Activated T-helper 1 cell treated with anti-CD3 and anti-CD28 coated beads, Interleukin-2, amount 50 U/mL, for 16 hours (primary cell): ENCODE measurements around the gene ELANE.

Source experiments
- DNase-seq, 2 donors: peaks; one replicate each; pipeline ENCODE4 v3.0.0-alpha.2; 2020; ENCODE audit warnings: low read depth in 1 of 2, low spot score in 1 of 2

ELANE gene

GRCh38 chr19:852136-853013, at the start of gene ELANE:
ELANE (plus strand) TSS chr19:852303; CDS start chr19:852329, 26 bp downstream.
- no peak for DNase-seq

- no peak for DNase-seq
Observed at GRCh38 chr19:802498-803098, 49.5 kb upstream of the ELANE start.

- DNase-seq: no peak
Observed at GRCh38 chr19:803099-803561, 49.0 kb upstream of the ELANE start.

- no peak for DNase-seq
Observed at GRCh38 chr19:803686-804418, 48.3 kb upstream of the ELANE start.

DNA sequence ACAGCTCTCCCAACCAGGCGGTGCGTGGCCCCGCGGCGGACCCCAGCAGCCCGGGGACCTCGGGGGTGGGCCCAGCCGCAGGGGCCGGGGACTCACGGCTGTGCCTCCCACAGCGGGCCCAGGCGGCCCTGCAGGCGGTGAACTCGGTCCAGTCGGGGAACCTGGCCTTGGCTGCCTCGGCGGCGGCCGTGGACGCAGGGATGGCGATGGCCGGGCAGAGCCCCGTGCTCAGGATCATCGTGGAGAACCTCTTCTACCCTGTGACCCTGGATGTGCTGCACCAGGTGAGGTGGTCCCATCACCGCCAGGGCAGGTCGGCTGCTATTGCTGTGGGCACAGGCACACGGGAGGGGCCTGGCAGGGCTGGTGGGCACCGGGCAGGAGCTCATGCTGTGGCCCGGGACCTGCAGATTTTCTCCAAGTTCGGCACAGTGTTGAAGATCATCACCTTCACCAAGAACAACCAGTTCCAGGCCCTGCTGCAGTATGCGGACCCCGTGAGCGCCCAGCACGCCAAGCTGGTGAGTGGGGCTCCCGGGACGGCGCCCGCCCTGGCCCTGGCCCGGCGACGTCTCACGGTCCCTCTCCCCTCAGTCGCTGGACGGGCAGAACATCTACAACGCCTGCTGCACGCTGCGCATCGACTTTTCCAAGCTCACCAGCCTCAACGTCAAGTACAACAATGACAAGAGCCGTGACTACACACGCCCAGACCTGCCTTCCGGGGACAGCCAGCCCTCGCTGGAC, 47.5 kb upstream of the ELANE start:
- no peak for DNase-seq

GRCh38 chr19:805166-805551, 46.9 kb upstream of the ELANE start:
- DNase-seq: no peak

DNA sequence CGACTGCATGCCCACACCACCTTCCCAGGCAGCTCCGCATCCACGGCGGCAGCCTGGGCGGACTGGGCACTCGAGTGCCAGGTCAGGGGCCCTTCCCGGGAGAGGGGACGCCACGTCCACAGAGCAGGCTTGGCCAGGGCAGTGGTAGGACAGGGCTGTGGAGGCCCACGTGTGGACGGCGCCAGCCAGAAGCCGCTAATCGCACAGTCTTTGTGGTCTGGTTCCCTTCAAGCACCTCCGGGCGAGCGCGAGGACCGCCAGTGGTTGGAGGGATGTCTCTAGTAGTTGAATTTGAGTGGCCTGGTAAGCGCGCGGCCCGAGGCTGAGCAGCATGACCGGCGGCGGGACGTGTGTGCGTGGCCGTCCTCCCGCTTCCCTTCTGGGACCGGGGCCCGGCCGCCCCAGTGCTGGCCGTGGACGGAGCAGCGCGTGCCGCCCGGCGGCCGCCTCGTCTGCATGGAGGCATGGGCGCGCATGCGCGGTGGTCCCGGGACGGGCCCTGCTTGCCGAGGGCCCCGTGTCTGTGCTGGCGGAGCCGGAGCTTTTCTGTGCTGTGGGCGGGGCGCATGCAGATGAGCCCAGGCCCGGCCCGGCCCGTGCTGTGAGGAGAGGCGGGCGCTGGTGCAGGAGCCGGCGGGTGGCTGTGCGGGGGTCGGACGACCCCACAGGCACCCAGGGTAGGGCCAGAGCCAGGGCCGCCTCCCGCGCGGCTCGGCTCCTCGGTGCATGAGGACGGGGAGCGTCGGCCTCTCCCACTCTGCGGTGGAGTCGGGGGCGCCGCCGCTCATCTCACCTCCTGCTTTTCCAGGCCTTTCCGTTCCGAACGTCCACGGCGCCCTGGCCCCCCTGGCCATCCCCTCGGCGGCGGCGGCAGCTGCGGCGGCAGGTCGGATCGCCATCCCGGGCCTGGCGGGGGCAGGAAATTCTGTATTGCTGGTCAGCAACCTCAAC, 46.2 kb upstream of the ELANE start:
- DNase-seq: no peak

DNA sequence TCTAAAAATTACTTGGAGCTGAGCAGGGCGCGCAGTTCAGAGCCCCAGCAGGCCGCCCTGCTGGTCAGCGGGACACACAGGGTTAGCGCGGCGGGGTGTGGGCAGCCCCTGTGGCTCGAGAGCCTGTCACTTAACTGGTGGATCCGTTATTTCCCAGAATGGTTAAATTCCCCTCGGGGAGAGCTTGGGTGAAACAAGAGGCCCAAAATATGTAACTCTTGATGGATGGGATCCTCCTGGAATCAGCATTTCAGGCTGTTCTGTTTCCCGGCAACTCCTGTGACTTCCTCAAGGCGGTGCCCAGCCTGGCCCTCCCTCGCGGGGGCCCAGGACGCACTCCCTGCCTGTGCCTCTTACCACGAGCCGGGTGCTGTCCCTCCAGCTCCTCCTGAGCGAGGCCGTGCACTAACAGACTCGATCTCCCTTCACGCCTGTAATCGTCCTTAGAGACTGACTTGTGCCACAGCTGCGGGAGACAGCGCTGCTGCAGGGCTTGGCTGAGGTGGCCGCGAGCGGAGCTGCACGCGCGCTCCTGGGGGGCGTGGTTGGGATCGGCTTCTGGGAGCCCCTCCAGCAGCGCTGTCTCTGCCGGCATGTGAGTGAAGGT, 45.2 kb upstream of the ELANE start:
- DNase-seq: no peak

DNA sequence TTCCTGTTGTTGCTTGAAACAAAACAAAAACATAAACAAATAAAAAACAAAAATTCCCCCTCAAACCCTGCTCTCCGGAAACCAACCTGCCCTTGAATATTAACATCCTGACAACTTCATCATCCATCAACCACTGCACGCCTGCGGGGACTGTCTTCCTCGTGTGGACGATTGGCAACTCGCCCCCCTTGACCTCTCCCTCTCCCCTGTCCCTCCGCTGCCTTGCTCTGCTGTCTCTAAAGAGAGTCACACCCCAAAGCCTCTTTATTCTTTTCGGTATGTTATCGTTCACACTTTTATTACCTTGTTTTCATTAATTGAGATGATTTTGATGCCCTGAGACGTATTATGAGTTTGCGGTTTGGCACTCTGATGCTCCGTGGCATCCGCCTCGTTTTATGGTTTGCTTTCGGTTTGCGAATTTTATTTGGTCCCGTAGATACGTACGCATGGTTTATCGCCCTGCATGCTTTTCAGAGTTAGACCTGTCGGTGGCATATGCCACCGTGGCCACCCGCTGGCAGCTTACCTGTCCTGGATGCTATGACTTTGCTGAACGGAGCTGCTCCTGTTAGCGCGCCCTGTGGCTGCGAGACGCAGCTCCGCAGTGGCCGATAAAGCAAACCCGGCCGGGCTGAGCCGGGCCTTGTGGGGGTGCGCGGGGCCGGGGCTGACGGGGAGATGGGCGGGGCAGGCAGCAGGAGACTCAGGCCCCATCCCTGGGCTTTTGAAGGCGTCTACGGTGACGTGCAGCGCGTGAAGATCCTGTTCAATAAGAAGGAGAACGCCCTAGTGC, 44.3 kb upstream of the ELANE start:
- no peak for DNase-seq

GRCh38 chr19:808423-808775, 43.7 kb upstream of the ELANE start:
- DNase-seq: no peak

DNA sequence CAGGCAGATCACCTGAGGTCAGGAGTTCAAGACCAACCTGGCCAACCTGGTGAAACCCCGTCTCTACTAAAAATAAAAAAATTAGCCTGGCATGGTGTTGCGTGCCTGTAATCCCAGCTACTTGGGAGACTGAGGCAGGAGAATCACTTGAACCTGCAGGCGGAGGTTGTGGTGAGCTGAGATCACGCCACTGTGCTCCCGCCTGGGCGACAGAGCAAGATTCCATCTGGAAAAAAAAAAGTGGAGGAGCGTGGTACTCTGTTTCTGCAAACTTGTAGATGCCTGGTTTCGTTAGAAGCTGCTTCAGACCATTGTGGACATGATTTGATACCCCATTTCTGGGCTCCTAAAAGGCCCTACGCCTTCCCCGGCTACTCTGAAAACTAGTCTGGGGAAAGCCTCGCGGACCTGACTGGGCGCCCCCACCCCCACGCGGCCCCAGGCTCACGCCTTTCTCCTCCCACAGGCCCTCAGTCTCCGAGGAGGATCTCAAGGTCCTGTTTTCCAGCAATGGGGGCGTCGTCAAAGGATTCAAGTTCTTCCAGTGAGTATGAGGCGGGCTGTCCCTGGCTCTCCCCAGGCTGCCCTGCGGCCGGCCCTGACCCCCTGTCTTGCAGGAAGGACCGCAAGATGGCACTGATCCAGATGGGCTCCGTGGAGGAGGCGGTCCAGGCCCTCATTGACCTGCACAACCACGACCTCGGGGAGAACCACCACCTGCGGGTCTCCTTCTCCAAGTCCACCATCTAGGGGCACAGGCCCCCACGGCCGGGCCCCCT, 41.8 kb upstream of the ELANE start:
- DNase-seq: no peak

GRCh38 chr19:810883-811489, 41.1 kb upstream of the ELANE start:
- no peak for DNase-seq

GRCh38 chr19:811506-812048, 40.5 kb upstream of the ELANE start:
- DNase-seq: no peak

DNA sequence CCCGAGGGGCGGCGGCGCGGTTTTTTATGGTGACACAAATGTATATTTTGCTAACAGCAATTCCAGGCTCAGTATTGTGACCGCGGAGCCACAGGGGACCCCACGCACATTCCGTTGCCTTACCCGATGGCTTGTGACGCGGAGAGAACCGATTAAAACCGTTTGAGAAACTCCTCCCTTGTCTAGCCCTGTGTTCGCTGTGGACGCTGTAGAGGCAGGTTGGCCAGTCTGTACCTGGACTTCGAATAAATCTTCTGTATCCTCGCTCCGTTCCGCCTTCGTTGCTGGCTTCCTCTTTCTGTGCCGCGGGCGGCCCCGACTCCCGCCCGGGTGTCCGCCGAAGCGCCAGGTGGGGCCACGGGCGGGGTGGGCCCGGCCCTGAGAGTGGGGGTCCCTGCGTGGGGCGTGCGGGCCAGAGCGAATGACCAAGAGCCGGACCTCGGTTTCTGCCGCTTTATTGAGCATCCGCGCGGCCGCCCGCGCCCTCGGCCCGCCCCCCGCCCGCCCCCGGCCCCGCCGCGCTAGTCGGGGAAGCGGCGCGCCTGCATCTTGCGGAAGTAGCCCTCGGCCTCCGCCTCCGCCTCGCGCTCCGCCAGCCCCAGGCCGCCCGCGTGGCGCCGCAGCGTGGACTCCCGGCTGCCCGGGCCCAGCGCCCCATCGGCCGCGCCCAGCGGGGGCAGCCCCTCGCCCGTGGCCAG, 39.9 kb upstream of the ELANE start:
- DNase-seq: no peak

- no peak for DNase-seq
Observed at GRCh38 chr19:812747-813218, 39.3 kb upstream of the ELANE start.

GRCh38 chr19:813219-814151, 38.6 kb upstream of the ELANE start:
- DNase-seq: no peak
